Endothelial cell of umbilical vein (primary cell): ENCODE measurements around the gene KIAA0753. TPM values are rescaled to one million over a fixed set of nuclear protein-coding genes. Genes with fewer than 3 reads are reported as not detected.

Experiments used
- BruUV-seq: library from RNA; stranded (reverse); fragments of 400-500 nt; replicated peaks from 2 replicates; lab custom pipeline; 2021; lab: Mats Ljungman, UMichigan
- CTCF ChIA-PET: fragments of 300-600, 350-600 bp; sonication (Branson Sonifier 250); formaldehyde crosslinking; loops from one replicate; lab custom pipeline; 2021; ENCODE audit warnings: antibody characterized with exemption, inconsistent platforms; lab: Charles Lee
- POLR2A ChIA-PET: fragments of 300-600, 350-600 bp; sonication (Branson Sonifier 250); formaldehyde crosslinking; loops from one replicate; lab custom pipeline; 2021; ENCODE audit warnings: antibody characterized with exemption, inconsistent platforms; lab: Charles Lee
- DNase-seq: peaks from one replicate; pipeline ENCODE4 v3.0.0-alpha.2; 2011; ENCODE audit warnings: low read depth, low spot score
- FAIRE-seq: peaks from 2 replicates; lab custom pipeline; 2011; peaks lifted over from hg19 to GRCh38; lab: Jason Lieb, UNC
- H2AFZ ChIP-seq: 2 replicates; pipeline ENCODE4 v1.6.0; 2012; ENCODE audit warnings: low read depth, low read length, control low read depth, inconsistent platforms
- H3K27ac ChIP-seq: 2 replicates; pipeline ENCODE4 v1.5.1; 2011; ENCODE audit warnings: low read depth, mild to moderate bottlenecking, control low read depth, low read length, moderate library complexity; ENCODE audit not compliant: insufficient read depth
- H3K27me3 ChIP-seq, 2 experiments: 2 replicates each; pipeline versions ENCODE4 v1.6.0 to v1.6.1; 2011; ENCODE audit warnings: low read length in 2 of 2, mixed read lengths in 1 of 2; ENCODE audit not compliant: control insufficient read depth in 2 of 2, insufficient read depth in 2 of 2
- H3K36me3 ChIP-seq, 2 experiments: 2 replicates in 1 of 2; 3 replicates in 1 of 2; pipeline ENCODE4 v1.5.1; 2011; ENCODE audit warnings: low read length in 2 of 2, mild to moderate bottlenecking in 1 of 2, moderate library complexity in 1 of 2; ENCODE audit not compliant: control insufficient read depth in 2 of 2, insufficient read depth in 2 of 2; ENCODE audit errors: extremely low read depth in 1 of 2
- H3K4me1 ChIP-seq: 3 replicates; pipeline ENCODE4 v1.5.1; 2011; ENCODE audit warnings: mild to moderate bottlenecking, low read length; ENCODE audit not compliant: control insufficient read depth, insufficient read depth; ENCODE audit errors: extremely low read depth
- H3K4me2 ChIP-seq: 2 replicates; pipeline ENCODE4 v1.6.1; 2011; ENCODE audit warnings: low read length, control low read depth, mixed read lengths; ENCODE audit not compliant: insufficient read depth
- H3K4me3 ChIP-seq, 3 experiments: fragments of 200-600 bp in 1 of 3; sonication (generic), shearing (Covaris generic) in 1 of 3; replicated peaks in 1 of 3; 2 replicates each; pipeline ENCODE4 v1.5.1; 2011 to 2016; ENCODE audit warnings: control low read depth in 3 of 3, low read length in 3 of 3, mild to moderate bottlenecking in 2 of 3, inconsistent platforms in 1 of 3, low read depth in 1 of 3, moderate library complexity in 1 of 3; ENCODE audit not compliant: insufficient read depth in 1 of 3
- H3K79me2 ChIP-seq: 2 replicates; pipeline ENCODE4 v1.6.0; 2012; ENCODE audit warnings: low read length, inconsistent platforms; ENCODE audit not compliant: control insufficient read depth, insufficient read depth
- H3K9ac ChIP-seq: replicated peaks from 2 replicates; pipeline ENCODE3; 2011; ENCODE audit warnings: low read length, control low read depth; ENCODE audit not compliant: insufficient read depth; ENCODE audit errors: extremely low read depth
- H3K9me1 ChIP-seq: replicated peaks from 3 replicates; pipeline ENCODE4 v1.6.0; 2011; ENCODE audit warnings: mild to moderate bottlenecking, low read length; ENCODE audit not compliant: control insufficient read depth, insufficient read depth; ENCODE audit errors: extremely low read depth
- H3K9me3 ChIP-seq: replicated peaks from 2 replicates; pipeline ENCODE4 v1.5.1; 2012; ENCODE audit warnings: low read length, inconsistent platforms; ENCODE audit not compliant: control insufficient read depth, insufficient read depth
- H4K20me1 ChIP-seq: replicated peaks from 2 replicates; pipeline ENCODE3; 2011; ENCODE audit warnings: mild to moderate bottlenecking, low read length; ENCODE audit not compliant: control insufficient read depth, insufficient read depth; ENCODE audit errors: extremely low read depth
- CTCF ChIP-seq, 2 donors: IDR thresholded peaks; 1 replicate in 1 of 2; 2 replicates in 1 of 2; pipeline ENCODE4 v1.5.1; 2011; ENCODE audit warnings: low read length in 2 of 2, mild to moderate bottlenecking in 2 of 2, moderate library complexity in 2 of 2, control low read depth in 1 of 2, inconsistent platforms in 1 of 2, low read depth in 1 of 2; ENCODE audit not compliant: insufficient read depth in 1 of 2; ENCODE audit errors: extremely low read depth in 1 of 2
- EZH2 ChIP-seq: IDR thresholded peaks from 2 replicates; pipeline ENCODE4 v1.6.1; 2012; ENCODE audit warnings: borderline replicate concordance, low read depth, mild to moderate bottlenecking, moderate library complexity, low read length, inconsistent platforms; ENCODE audit not compliant: severe bottlenecking
- FOS ChIP-seq: IDR thresholded peaks from 2 replicates; pipeline ENCODE4 v1.6.1; 2011; ENCODE audit warnings: mild to moderate bottlenecking, low read length, moderate library complexity, borderline replicate concordance; ENCODE audit not compliant: insufficient read depth
- GATA2 ChIP-seq: IDR thresholded peaks from 2 replicates; pipeline ENCODE4 v1.7.0; 2011; ENCODE audit warnings: low read depth, mild to moderate bottlenecking, moderate library complexity, mixed read lengths, low read length; ENCODE audit not compliant: insufficient read length, insufficient read depth
- JUN ChIP-seq: IDR thresholded peaks from 2 replicates; pipeline ENCODE4 v1.6.1; 2011; ENCODE audit warnings: borderline replicate concordance, low read depth; ENCODE audit not compliant: insufficient read length, insufficient read depth
- MYC ChIP-seq: IDR thresholded peaks from one replicate; pipeline ENCODE4 v1.6.1; 2011; ENCODE audit warnings: mild to moderate bottlenecking, low read depth, low read length
- POLR2A ChIP-seq: IDR thresholded peaks from 2 replicates; pipeline ENCODE4 v1.6.1; 2012; ENCODE audit warnings: low read depth, mild to moderate bottlenecking, control low read depth, low read length
- POLR2AphosphoS5 ChIP-seq: IDR thresholded peaks from 2 replicates; pipeline ENCODE4 v1.6.1; 2012; ENCODE audit warnings: low read depth, mild to moderate bottlenecking, control low read depth, low read length, moderate library complexity; ENCODE audit not compliant: insufficient read depth
- dilution Hi-C: fragments of 300-500 bp; cut with MboI; formaldehyde crosslinking; loops from one replicate; pipeline ENCODE4 v1.15.0; 2019; ENCODE audit warnings: low sequenced_read_pairs; ENCODE audit not compliant: extremely low pct_ligation_motif_present
- intact Hi-C: fragments of 100-400 bp; cut with micrococcal nuclease; formaldehyde crosslinking; loops from one replicate; pipeline ENCODE4 v1.10.0; 2022
- polyA plus RNA-seq, 4 experiments: library from polyadenylated mRNA; depleted of rRNA in 3 of 4; stranded (reverse) in 3 of 4; unstranded in 1 of 4; fragments of >200 nt; gene quantifications; 2 replicates each; pipeline versions ENCODE4 v1.2.1 to v1.2.3, GENCODE V29; 2011 to 2012; ENCODE audit warnings: missing spikeins in 1 of 4
- total RNA-seq: library from RNA; stranded (reverse); gene quantifications from 2 replicates; pipeline ENCODE4 v1.2.3, GENCODE V29; 2021
- TF ChIP-seq, protein P1 (sequence below): IDR thresholded peaks from 2 replicates; pipeline ENCODE4 v1.6.1; 2011; ENCODE audit not compliant: insufficient read depth, insufficient read length

Gene KIAA0753
- total and polyA plus RNA-seq, 2 donors (not counting 3 experiments of a cell fraction or from before 2014, with no cell fraction given): 5.3 to 23.9 TPM

DNA sequence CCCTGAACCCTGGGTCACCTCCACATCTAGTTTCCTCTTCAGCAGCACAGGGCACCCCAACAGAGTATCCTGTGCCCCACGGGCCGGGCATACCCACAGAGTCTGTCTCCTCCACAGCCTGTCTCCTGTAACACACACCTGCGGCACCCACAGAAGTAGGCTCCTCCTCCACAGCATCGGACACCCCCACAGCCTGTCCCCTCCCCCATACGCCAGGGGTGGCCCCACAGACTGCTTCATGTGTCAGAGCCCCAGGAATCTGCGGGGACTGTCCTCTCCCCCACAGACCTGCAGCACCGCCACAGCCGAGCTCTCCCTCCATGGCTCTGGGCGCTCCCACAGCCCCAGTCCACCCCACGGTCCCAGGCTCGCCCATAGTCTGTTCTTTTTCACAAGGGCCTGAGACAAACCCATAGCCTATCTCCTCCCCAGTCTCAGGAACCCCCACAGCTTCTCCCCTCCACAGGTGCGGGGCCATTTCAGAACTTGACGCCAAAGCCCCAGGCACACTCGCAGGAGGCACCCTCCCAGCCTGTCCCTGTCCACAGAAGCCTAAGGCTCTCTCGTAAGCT is 1.4 kb downstream of the KIAA0753 start:
- dilution Hi-C loops: no loop called here
- Histone ChIP-seq H3K79me2 (peaks cover 29% of the 10 kb centered on the region), H3K9ac (peak overlapping the region; percentile 68), H3K9me3 (no peaks in the 10 kb centered on the region), H4K20me1 (no peaks in the 10 kb centered on the region), H3K4me2 (peak overlapping the region; percentile 91), H3K27me3 (no peaks in the 10 kb centered on the region), H3K36me3 (peaks cover 5% of the 10 kb centered on the region in 2 experiments), H3K4me3 (peak overlapping the region; percentile 44 to 86 (median 70)), H3K27ac (no peak overlapping the region), H3K4me1 (peaks cover 15% of the 10 kb centered on the region), H3K9me1 (no peaks in the 10 kb centered on the region), H2AFZ (no peak overlapping the region)
- DNase-seq (no peak), FAIRE-seq (no peak)
- intact Hi-C loops: no loop called here
- ChIA-PET CTCF (interaction anchor here (5.2 kb wide), 1 partner anchor 166 kb away, joined by 38 read pairs; no protein-coding TSS in a partner anchor), POLR2A (no interaction called here)
- no TSS peak for BruUV-seq
- TF ChIP-seq MYC (no peak), JUN (no peak), POLR2AphosphoS5 (no peak), FOS (no peak), GATA2 (no peak)

DNA sequence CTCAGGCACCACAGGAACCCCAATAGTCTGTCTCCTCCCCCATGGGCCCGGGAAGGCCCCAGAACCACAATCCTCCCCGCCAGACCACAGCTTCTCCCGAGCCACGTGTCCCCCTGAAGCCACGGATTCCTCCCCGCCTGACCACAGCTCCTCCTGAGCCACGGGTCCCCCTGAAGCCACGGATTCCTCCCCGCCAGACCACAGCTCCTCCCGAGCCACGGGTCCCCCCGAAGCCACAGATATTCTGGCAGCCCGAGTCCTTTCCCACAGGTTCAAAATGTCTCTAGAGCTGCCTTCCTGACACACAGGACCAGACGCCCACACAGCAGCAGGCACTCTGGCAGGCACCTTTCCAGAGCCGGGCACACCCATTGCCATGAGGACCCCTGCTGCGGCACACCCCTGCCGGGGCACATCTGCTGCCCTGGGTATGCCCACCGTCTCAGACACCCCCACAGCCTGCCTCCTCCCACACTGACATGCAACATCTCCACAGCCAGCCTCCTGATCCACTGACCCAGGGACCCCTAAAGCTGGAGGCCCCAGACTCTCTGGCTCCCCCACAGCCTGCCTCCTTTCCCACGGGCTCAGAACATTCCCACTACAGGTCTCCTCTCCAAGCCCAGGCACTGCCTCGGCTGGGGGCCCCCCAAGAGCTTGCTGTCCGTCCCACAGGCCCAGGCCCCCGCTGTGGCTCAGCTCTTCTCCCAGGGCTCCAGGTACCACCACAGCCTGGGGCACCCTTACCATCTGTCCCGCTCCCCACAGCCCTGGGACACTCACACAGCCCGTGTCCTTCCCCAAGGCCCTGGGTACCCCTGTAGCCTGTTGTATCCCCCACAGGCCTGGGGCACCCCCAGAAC is 2.2 kb downstream of the KIAA0753 start:
- H3K79me2 ChIP-seq: peaks cover 29% of the 10 kb centered on the region
- peaks cover under 1 to 2% of the 10 kb centered on the region in 2 experiments for H3K36me3 ChIP-seq
- no peaks in the 10 kb centered on the region for H4K20me1 ChIP-seq
- no peaks in the 10 kb centered on the region for H3K9me3 ChIP-seq
- POLR2A ChIA-PET: no interaction called here
- dilution Hi-C loops (no loop called here), intact Hi-C loops (no loop called here)
- no peaks in the 10 kb centered on the region for H3K27me3 ChIP-seq
- no TSS peak for BruUV-seq
- no peak overlapping the region for H3K9ac ChIP-seq
- TF ChIP-seq POLR2AphosphoS5 (no peak), EZH2 (no peak), POLR2A (no peak), JUN (no peak), FOS (no peak), MYC (no peak), CTCF (IDR thresholded peaks at IDR 0.05; ENCODE audit: extremely low read depth in 1 of 2, insufficient read depth in 1 of 2, low read depth in 1 of 2, low read length in 2 of 2) (no peak), GATA2 (no peak)
- TF ChIP-seq, protein P1, sequence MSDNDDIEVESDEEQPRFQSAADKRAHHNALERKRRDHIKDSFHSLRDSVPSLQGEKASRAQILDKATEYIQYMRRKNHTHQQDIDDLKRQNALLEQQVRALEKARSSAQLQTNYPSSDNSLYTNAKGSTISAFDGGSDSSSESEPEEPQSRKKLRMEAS: no peak
- H3K27ac ChIP-seq: no peak overlapping the region
- H3K4me2 ChIP-seq: no peak overlapping the region
- no peak for DNase-seq
- FAIRE-seq: no peak
- CTCF ChIA-PET: interaction anchor here (5.2 kb wide), 1 partner anchor 165 kb away, joined by 38 read pairs; no protein-coding TSS in a partner anchor
- H3K9me1 ChIP-seq: no peaks in the 10 kb centered on the region
- H3K4me1 ChIP-seq: peaks cover 15% of the 10 kb centered on the region
- H2AFZ ChIP-seq: no peak overlapping the region
- no peak overlapping the region for H3K4me3 ChIP-seq
